Psoas muscle (tissue), 8 donors: ENCODE data around the gene SLC4A8. TPM values are rescaled to one million over a fixed set of nuclear protein-coding genes. Genes with fewer than 3 reads are reported as not detected.

Experiments
- ATAC-seq, 4 donors: fragments of 200-7000 bp; cut with Tn5 transposase; one replicate each; pipeline ENCODE4 v1.9.1; 2020; ENCODE audit warnings: moderate library complexity in 3 of 4, mild to moderate bottlenecking in 2 of 4
- DNase-seq, 2 donors: peaks; one replicate each; pipeline ENCODE4 v3.0.0-alpha.2; 2020
- H3K27ac ChIP-seq: fragments of 200-600 bp; one replicate; pipeline ENCODE4 v1.8.0; 2022
- H3K27me3 ChIP-seq, 3 donors: fragments of 200-600 bp in 1 of 3; one replicate each; pipeline versions ENCODE4 v1.6.1 to v1.8.0; 2013 to 2022; ENCODE audit warnings: low read length in 2 of 3, mild to moderate bottlenecking in 2 of 3, moderate library complexity in 1 of 3; ENCODE audit not compliant: insufficient read depth in 3 of 3
- H3K36me3 ChIP-seq, 2 donors: fragments of 200-600 bp in 1 of 2; one replicate each; pipeline versions ENCODE4 v1.6.1 to v1.8.0; 2013 to 2022; ENCODE audit warnings: low read depth in 1 of 2, mild to moderate bottlenecking in 1 of 2, moderate library complexity in 1 of 2; ENCODE audit not compliant: insufficient read depth in 1 of 2
- H3K4me1 ChIP-seq: fragments of 200-600 bp; one replicate; pipeline ENCODE4 v1.8.0; 2022
- H3K4me3 ChIP-seq: fragments of 200-600 bp; one replicate; pipeline ENCODE4 v1.8.0; 2022; ENCODE audit warnings: mild to moderate bottlenecking
- H3K9me3 ChIP-seq: fragments of 200-600 bp; one replicate; pipeline ENCODE4 v1.8.0; 2022
- WGBS, 3 donors: extraction: QIAGEN DNeasy Blood & Tissue Kit; methylation state at CpG; one replicate each; pipeline versions ENCODE4 v1.1.6 to v1.1.7; 2013; 5-methylcytosine and 5-hydroxymethylcytosine counted together
- intact Hi-C, 2 donors: fragments of 100-400 bp; cut with DNase I; formaldehyde crosslinking; loops; one replicate each; pipeline versions ENCODE4 v1.11.0 to v1.14.2; 2022
- polyA plus RNA-seq, 3 donors: library from polyadenylated mRNA; stranded (reverse); fragments of 200-250 nt; gene quantifications; one replicate each; pipeline ENCODE4 v1.2.3, GENCODE V29; 2013
- total RNA-seq, 4 donors: library from RNA; stranded (reverse); fragmentation: NEBNext Ultra II Directional in 2 of 4; extraction: Animal tissue kit (Norgen Biotek cat#: 25700) in 2 of 4; gene quantifications; one replicate each; pipeline versions ENCODE4 v1.2.1 to v1.2.4, GENCODE V29; 2021 to 2023
- TF ChIP-seq, protein P1 (sequence below): fragments of 200-600 bp; IDR thresholded peaks from one replicate; pipeline ENCODE4 v1.8.0; 2022; ENCODE audit warnings: antibody characterized with exemption
- donor health status: healthy with polysubstance abuse.
- donor health status: DM: no; HTN: no; CAD: no; lungs with moderate emphysema.
- donor health status: Bipolar disorder and iron deficiency.
- donor health status: healthy.
- donor health status: DM: yes; HTN: yes; CAD: no.
- donor health status: DM: no; HTN: no; CAD: no.
- donor health status: DM: no; HTN: no; CAD: no.
- donor health status: DM: yes; HTN: yes; CAD: no.

Gene SLC4A8
- total and polyA plus RNA-seq, 7 donors = 0.02 to 0.91 (median 0.09) TPM; not detected in 1

DNA sequence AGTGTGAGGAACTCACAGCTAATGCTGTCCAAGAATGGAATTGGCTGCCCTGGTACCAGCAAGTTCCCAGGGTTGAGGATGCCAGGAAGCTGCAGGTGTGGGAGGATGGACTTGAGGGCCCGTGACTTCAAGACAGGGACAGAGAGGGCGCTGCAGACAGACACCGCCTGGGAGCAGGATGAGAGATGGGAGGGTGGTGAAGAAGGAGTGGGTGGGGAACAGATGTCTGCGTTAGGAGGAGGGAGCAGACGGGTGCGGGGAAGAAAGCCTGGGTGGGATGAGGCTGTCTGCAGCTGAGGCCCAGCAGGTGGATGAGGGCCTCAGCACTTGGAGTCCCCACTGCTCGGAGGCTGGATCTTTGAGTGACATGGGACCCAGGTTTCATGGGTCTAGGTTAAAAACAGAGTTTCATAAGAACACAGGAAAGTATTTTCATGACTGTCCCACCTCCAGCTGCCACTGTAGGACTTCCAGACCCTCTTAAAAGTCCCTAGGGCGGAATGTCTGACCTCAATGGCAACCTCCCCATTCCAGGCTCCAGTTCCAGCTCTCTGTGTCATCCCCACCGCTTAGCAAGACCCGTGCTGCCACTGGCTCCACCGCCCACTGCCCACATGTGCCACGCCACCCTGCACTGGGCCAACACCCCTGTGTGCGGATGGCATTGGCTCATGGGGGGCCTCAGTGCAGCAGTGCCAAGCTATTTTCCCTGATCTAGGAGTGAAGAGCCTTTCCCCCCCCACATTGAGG, 96.1 kb downstream of the SLC4A8 start:
- TF ChIP-seq, protein P1, sequence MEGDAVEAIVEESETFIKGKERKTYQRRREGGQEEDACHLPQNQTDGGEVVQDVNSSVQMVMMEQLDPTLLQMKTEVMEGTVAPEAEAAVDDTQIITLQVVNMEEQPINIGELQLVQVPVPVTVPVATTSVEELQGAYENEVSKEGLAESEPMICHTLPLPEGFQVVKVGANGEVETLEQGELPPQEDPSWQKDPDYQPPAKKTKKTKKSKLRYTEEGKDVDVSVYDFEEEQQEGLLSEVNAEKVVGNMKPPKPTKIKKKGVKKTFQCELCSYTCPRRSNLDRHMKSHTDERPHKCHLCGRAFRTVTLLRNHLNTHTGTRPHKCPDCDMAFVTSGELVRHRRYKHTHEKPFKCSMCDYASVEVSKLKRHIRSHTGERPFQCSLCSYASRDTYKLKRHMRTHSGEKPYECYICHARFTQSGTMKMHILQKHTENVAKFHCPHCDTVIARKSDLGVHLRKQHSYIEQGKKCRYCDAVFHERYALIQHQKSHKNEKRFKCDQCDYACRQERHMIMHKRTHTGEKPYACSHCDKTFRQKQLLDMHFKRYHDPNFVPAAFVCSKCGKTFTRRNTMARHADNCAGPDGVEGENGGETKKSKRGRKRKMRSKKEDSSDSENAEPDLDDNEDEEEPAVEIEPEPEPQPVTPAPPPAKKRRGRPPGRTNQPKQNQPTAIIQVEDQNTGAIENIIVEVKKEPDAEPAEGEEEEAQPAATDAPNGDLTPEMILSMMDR = no peak
- 58 to 62% (median 59%) methylated on average over 13 of the region's 13 CpGs for WGBS, 3 donors
- no peak for DNase-seq
- Histone ChIP-seq H3K4me1 (no peaks in the 10 kb centered on the region), H3K27me3 (no peaks in the 10 kb centered on the region), H3K27ac (no peak overlapping the region), H3K4me3 (no peak overlapping the region), H3K36me3 (no peaks in the 10 kb centered on the region), H3K9me3 (no peaks in the 10 kb centered on the region)
- intact Hi-C loops = no loop called here
- ATAC-seq = no peak

DNA sequence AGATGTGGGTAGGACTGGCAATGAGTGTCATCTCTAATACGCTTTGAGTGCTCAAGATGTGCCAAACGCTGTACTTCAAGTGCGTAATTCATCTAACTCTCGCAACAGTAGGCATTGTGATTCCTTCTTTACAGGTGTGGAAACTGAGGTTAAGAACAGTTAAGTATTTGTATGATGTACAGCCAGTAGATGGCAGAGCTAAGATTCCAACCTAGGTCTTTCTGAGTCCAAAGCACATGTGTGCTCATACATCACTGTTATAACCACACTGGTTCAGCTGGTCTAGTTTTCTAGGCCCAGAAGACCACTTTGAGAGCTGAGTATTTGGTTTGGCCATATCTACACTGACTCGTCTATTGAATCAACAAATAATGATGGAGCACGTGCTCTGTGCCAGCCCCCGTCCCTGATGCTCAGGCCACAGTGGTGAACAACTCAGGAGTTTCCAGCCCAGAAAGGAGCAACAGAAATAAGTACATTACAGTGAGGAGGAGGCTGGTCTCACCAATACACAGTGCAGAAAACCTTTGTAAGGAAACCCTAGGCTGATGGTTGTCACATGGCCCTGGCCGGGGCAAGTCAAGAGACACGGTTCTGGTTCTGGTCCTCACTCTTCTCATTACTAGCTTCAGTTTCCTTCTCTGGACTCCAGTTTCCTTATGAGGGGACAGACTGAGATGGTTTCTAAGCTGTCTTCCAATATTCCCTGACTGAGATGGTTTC, 97.1 kb downstream of the SLC4A8 start:
- no peaks in the 10 kb centered on the region for H3K4me1 ChIP-seq
- 87 to 91% (median 91%) methylated on average over 9 of the region's 9 CpGs for WGBS, 3 donors
- no peaks in the 10 kb centered on the region for H3K9me3 ChIP-seq
- no peaks in the 10 kb centered on the region for H3K36me3 ChIP-seq
- intact Hi-C loops = no loop called here
- H3K27me3 ChIP-seq = no peaks in the 10 kb centered on the region
- no peak overlapping the region for H3K27ac ChIP-seq
- H3K4me3 ChIP-seq = no peak overlapping the region
- DNase-seq (no peak), ATAC-seq (no peak)
- TF ChIP-seq, protein P1 = no peak

DNA sequence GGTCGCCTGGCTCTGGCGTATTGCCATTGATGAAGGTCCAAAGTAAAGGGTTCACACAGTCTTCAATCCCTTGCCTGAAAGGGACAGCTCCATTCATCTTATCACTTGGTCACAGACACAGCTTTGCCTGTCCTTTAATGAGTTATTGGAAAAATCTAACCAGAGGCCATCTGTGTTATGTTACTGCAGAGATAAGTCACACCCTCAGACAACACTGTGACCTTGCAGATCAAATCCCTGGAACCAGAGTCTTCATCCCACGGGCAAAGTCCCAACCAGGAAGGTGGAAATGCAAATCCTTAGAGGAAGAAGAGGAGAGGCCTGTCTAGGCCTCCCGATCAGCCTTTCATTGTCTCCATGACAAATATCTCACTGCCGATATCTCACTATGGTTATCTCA, 98.1 kb downstream of the SLC4A8 start:
- 73 to 80% (median 78%) methylated on average over 5 of the region's 5 CpGs for WGBS, 3 donors
- Histone ChIP-seq H3K4me1 (no peaks in the 10 kb centered on the region), H3K27ac (no peak overlapping the region), H3K9me3 (no peaks in the 10 kb centered on the region), H3K4me3 (no peak overlapping the region), H3K27me3 (peaks cover 0 to 2% (median 0%) of the 10 kb centered on the region in 3 donors), H3K36me3 (no peaks in the 10 kb centered on the region)
- TF ChIP-seq, protein P1 = no peak
- intact Hi-C loops = no loop called here
- DNase-seq (no peak), ATAC-seq (no peak)

DNA sequence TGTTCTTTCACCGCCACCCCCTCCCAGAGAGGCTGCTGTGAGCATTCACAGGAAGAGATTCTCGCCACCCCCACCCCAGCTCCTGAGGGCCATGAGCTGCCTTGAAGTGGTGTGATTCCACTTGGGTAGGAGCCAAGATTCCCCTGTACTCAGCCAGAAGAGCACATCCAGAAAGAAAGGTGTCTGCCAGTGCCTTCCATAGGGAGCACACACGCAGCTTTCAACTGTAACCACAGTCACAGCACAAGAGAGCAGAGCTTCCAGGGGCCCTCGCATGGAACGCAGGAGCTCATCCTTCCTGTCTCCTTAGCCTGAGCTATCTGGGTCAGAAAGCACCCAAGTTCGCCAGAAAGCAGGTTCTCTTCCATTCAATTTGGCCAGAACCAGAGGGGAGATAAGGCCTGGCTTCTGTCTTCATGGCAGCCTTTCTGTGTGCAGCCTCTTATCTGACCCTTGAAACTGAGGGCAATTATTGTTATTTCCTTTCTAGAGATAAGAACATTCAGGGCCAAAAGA, 99.8 kb downstream of the SLC4A8 start:
- TF ChIP-seq, protein P1 = no peak
- 71 to 79% (median 73%) methylated on average over 6 of the region's 6 CpGs for WGBS, 3 donors
- Histone ChIP-seq H3K4me3 (no peak overlapping the region), H3K9me3 (no peaks in the 10 kb centered on the region), H3K27me3 (peaks cover 0 to 3% (median 2%) of the 10 kb centered on the region in 3 donors), H3K4me1 (no peaks in the 10 kb centered on the region), H3K36me3 (no peaks in the 10 kb centered on the region), H3K27ac (no peak overlapping the region)
- no peak for ATAC-seq
- intact Hi-C loops = no loop called here
- DNase-seq = no peak
